Stimulated activated CD8-positive, alpha-beta memory T cell treated with anti-CD3 and anti-CD28 coated beads, Interleukin-15, amount 100 ng/mL, for 4 hours (primary cell): ENCODE results near the gene PKNOX1.
"Not testable (repeated sequence)": the region's sequence is repeated elsewhere in the genome, so short reads cannot be mapped to it uniquely, and the experiment has no call there.

ENCODE experiments used
- DNase-seq, 2 donors: peaks; one replicate each; pipeline ENCODE4 v3.0.0-alpha.2; 2020; ENCODE audit warnings: low read depth in 2 of 2

The PKNOX1 gene

GRCh38 chr21:42983869-42984268, 9.5 kb downstream of the PKNOX1 start:
- DNase-seq, result no peak

GRCh38 chr21:42986125-42986783, 11.9 kb downstream of the PKNOX1 start:
- DNase-seq, result no peak

- no peak for DNase-seq
Measured at GRCh38 chr21:42988236-42988965, 14.0 kb downstream of the PKNOX1 start.

GRCh38 chr21:42989370-42989769, 15.0 kb downstream of the PKNOX1 start:
- not testable (repeated sequence) for DNase-seq

GRCh38 chr21:42989816-42990650, 15.7 kb downstream of the PKNOX1 start:
- no peak for DNase-seq

- no peak for DNase-seq
Measured at GRCh38 chr21:42991992-42992740, 17.8 kb downstream of the PKNOX1 start.

GRCh38 chr21:42993051-42993712, 18.8 kb downstream of the PKNOX1 start:
- DNase-seq, result no peak

GRCh38 chr21:42997053-42997452, 22.7 kb downstream of the PKNOX1 start:
- DNase-seq, result no peak

GRCh38 chr21:42997983-42998382, 23.6 kb downstream of the PKNOX1 start:
- not testable (repeated sequence) for DNase-seq

GRCh38 chr21:42999152-42999551, 24.8 kb downstream of the PKNOX1 start:
- not testable (repeated sequence) for DNase-seq

GRCh38 chr21:43000041-43000440, 25.7 kb downstream of the PKNOX1 start:
- DNase-seq, result not testable (repeated sequence)

- no peak for DNase-seq
Measured at GRCh38 chr21:43001316-43001715, 27.0 kb downstream of the PKNOX1 start.

GRCh38 chr21:43004926-43005325, 30.6 kb downstream of the PKNOX1 start:
- DNase-seq, result no peak

- DNase-seq, result no peak
Measured at GRCh38 chr21:43005635-43006034, 31.3 kb downstream of the PKNOX1 start.

- not testable (repeated sequence) for DNase-seq
Measured at GRCh38 chr21:43006051-43006873, 31.9 kb downstream of the PKNOX1 start.

- no peak for DNase-seq
Measured at GRCh38 chr21:43006874-43007208, 32.5 kb downstream of the PKNOX1 start.

GRCh38 chr21:43012596-43012995, 38.2 kb downstream of the PKNOX1 start:
- DNase-seq, result no peak

- DNase-seq, result no peak
Measured at GRCh38 chr21:43015906-43016540, 41.7 kb downstream of the PKNOX1 start.

- DNase-seq, result no peak
Measured at GRCh38 chr21:43016728-43017127, 42.4 kb downstream of the PKNOX1 start.

GRCh38 chr21:43018519-43018918, 44.2 kb downstream of the PKNOX1 start:
- no peak for DNase-seq
